HG02678 (cell line): ENCODE data around the gene EPHB3.

Experiments used
- ATAC-seq: cut with Tn5 transposase; IDR thresholded peaks from one replicate; pipeline ENCODE4 v1.9.1; 2021; ENCODE audit warnings: mild to moderate bottlenecking, moderate library complexity; ENCODE audit not compliant: unreplicated experiment

The EPHB3 gene

DNA sequence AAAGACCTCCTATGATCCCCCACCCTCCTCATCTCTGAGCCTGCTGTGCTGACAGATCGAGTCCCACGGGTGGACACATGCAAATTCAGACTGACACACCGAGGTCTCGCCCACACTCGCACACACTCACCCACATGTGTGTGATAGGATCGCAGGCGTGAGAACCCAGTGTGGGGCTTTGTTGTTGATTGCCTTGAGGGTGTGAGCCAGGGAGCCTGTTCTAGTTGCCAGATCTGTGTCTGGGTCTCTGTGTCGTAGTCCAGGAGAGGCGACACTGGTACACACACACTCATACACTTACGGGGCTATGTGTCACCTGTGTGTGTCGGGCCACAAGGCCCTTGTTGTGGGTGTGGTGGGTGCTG lies 2.0 kb downstream of the EPHB3 start:
- no peak for ATAC-seq

DNA sequence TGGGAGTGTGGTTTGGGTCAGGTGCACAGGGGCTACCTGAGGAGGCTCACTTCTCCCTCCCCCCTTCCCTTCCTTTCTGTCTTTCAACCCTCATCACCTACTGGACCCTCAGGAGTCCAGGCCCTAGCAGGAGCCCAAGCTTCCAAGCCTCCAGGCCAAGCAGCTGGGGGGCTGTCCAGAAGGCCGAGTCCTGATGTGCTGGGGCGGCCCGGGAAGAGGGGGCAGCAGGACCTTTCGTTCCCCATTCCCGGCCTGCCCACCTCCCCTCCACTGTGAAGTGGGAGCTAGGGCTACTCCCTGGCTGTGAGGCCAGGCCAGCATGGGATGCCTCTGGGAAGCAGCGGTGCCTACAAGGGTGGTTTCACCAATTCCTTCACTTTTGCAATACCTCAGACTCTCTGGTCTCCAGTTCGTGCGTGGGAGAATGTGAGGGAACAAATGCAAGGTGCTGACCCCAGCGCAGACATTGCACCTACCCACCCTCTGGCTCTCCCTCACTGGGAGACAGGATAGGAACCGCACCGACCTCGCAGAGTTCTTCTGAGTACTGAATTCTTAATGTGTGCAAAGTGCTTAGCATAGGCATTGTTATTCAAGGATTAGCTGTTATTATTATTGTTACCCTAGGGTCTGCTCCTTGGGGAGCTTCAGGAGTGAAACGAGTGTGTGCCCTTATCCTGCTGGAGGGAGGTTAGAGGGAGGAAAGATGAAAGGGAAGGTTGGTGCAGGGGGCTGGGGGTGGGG lies 2.5 kb downstream of the EPHB3 start:
- no peak for ATAC-seq

DNA sequence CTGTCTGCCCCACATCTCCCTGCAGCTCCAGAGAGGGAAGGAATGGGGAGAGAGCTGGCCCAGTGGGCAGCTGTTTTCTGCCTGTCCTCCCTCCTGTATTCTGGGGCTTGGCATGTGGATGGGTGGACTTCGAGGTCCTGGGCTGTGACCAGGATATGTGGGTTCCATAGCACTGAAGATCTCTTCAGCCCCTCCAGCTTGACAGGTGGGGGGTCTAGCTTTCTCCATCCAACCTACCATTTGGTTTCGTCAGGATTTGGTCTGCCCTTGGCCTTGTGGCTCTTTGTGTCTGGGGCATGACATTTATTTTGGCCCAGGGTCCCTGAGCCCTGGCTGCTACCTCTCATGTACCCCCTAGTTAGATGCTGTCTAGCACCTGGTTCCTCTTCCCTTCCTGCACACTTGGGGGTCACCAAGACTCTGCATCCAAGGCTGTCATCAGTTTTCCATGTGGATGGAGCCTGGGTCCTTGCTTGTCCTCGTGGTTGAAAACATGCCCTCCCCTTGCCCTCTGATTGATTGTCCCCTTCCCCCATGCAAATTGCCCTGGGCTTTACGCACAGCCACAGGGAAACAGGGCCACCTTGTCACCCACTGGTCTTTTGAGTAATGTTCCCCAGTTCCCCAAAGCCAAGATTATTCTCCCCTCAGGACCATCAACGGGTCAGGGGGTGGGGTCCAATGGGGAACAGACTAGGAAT lies 3.2 kb downstream of the EPHB3 start:
- ATAC-seq, result no peak

DNA sequence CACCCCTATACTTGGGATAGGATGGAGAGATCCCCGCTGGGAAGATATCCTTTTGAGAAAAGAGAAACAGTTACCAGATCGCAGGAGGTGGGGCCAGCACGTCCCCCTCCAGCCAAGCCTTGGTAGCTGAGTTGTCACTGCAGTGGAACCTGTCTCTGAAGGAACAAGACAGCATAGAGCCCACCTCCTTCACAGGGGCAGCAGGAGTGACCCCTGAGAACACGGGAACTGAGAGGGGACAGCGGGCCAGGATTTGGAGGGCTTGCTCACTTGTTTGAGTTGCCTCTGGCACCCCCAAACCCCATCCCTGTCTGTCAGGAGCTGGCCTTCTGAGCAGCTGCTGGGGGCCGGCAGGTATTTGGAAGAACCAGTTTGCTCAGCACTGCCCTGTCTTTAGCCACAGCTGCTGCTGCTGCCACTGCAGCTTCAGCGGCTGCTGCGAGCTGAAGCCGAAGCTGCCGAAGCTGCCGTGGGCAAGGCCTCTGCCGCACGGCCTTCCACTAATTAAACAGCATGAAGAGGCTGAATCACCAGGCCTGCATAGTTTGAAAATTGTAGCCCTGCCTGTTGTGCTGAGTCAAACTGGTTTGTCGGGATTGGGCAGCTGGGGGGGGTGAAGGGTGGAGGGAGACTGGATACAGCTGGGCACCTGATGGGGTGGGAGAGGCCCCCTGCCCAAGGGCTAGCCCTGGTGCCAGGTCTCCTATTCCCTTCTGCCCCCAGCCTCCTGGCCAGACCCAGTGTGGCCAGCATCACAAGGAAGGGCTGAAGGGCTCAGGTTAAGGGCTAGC lies 4.0 kb downstream of the EPHB3 start:
- no peak for ATAC-seq

DNA sequence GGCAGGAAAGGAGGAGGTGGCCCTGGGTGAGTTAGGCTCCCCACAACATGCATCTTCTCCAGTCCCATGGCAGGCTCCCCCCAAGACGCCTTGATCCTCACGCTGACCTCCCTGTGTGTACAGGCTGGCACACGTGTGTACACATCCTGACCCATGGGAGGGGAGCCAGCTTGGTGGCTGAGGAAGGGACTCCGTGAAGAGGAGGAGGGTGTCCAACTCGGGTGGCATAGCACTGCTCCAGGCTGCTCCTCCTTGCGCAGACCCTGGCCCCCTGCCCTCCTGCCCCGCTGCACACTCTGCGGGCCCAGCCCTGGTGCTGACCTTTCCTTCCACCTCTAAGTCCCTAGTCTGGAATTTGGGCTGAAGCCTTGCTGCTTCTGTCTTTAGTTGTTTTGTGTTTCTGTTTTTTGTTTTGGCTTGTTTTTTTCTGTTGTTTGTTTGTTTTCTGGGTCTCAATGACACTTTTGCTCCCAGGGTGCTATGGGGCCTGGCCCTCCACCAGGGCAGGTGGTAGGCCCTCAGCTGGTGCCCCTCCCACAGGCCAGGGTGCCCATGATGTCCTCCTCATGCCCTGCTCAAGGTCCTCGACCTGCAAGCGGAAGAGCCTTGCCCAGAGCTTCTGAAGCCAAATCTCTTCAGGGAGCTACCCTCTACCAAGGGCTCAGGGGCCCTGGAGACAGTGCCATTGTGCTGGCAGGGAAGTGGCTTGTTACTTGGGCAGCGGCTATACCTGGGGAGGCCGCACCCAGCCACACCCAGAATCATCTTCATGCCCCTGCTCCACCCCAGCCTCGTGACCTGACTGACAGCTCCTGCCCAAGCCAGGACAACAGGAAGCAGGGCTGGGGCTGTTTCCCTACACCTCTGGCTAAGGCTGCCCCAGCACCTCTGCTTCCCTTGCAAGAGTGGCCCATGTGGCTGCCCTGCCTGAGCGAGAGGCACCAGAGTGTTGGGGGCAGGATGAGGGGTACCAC lies 5.1 kb downstream of the EPHB3 start:
- ATAC-seq, result no peak

DNA sequence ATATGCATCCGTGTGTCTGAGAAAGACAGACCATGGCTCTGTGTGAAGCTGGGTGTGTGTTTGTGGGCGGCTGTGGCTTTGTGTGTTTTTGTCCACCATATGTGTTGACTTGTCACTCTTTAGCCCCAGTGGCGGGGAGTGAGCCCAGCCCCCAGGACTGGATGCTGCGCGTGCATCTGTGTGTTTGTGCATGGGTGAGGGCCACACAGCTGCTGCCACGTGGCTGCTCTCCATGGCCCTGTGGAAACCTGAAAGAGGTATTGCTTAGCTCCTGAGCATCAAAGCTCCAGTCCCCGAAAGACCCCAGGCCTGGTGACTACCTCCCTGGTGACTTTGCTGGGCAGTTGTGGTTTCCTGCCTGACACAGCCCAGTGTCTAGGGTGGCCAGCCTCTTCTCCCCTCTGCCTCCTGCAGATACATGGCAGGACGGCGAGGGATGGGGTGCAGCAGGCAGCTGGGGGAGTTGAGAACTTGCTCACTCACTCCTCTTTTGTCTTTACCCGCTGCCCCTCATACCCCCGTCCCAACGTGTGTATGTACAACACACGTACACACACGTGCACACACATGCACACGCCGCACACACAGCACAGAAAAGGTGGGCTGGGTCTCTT lies 6.5 kb downstream of the EPHB3 start:
- ATAC-seq, result no peak

DNA sequence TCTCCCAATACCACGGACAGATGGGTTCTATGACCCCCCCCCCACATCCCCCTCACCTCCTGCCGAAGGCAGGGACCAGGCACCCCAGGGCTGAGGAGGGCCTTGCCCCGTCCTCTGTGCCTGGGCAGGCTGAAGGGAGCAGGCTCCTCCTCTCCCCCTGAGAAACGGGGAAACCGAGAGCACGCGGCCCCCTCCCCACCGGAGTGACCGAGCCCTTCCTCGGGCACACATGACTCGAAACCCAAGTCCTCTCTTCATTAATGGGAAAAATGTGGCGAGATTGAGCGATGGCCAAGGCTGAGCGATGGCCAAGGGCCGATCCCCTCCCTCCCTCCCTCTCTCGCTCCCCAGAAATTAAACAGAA lies 7.0 kb downstream of the EPHB3 start:
- no peak for ATAC-seq

DNA sequence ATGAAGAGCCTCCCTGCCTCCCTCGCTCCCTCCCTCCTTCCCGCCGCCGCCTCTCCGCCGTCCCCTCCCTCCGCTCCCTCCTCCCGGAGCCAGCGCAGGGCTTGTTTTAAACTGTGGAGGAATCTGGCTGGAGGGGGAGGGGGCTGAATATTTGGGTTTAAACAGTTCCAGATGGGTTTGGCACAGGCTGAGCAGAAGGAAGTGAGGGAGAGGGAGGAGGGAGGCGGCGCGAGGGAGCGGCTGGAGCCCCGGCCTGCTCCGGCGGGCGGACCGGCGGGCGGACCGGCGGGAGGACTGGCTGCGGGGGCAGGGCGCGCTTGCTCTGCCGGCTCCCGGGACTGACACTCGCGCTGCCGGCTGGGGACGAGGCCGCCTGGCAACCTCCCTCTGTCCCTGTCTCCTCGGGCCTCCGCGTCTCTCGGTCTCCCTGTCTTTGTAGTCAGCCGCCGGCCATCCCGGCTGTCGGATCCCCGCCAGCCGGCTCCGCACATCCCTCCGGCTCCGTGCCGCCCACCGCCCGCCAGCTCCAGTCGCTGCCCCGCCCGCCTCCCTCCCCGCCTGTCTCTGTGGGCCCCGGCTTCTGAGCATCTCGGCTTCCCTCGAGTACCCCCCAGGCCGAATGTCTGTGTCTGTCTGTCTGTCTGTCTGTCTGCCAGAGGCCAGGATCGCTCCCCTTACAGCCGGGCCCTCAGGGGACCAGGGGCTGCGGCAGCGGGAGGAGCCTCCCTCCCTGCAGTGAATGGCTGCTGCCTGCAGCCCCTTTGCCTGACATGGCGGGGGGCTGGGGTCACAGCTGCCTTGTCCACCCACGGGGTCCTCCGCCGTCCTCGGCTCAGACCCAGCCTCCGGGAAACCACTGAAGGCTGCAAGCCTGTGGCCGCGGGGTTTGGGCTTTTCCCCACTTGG lies 7.6 kb downstream of the EPHB3 start:
- ATAC-seq, result no peak

DNA sequence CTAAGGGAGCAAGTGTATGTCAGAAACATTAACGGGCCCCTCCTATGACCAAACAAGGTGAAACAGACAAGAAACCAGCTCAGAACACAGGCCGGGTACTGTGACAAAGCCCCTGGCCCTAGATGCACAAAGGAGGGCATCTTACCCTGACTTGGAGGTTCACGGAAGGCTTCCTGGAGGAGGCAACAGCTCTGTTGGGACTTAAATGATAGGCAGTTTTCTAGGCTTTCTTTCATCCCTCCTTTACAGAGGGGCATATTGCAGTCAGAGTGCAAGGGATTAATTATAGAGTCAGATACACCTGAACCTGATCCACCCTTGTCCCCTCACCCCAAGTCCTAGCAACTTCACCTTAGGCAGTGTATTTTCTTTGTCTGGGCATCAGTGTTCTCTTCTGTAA lies 8.4 kb downstream of the EPHB3 start:
- ATAC-seq, result no peak

DNA sequence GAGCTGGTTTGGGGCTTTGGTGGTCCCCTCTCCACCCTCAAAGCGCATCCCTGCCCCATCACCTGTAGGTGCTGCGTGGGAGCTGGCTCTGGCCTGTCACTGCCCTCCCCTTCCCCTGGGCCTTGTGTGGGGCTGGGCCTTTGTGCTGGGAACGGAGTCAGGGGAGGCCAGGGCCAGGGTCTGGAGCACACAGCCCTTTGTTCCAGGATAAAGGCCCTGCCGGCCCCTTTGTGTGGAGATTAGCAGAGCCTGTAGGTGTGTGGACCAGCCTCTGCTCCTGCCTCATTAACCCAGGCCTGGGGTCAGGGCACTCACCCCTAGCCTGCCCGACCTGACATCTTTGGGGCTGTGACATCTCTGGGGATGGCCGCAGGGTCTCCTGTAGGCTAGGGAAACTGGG lies 8.9 kb downstream of the EPHB3 start:
- ATAC-seq, result no peak

DNA sequence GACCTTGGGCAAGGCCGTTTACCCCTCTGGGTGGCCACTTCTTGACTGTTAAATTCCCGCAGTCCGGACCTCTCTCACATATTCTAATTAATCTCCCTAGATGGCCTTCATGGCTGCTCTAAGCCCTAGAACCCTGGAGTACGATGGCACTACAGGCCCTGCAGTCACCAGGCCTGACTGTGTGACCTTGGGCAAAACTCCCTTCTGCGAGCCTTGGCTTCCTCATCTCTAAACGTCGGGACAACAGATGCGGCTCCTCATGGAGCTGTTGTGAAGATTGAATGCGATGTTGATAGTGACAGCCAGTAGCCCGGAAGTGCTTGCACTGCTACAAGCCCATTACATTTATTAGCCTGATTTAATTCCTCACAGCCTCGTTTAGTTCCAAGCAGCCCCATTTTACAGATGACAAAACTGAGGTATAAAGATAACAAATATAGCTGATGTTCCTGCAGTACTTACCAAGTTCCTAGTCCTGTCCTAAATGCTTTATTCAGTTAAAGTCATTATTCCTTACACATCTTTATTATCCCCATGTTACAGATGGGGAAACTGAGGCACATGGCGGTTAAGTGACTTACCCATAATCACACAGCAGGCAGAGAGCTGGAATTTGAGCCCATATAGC lies 10.3 kb downstream of the EPHB3 start:
- ATAC-seq, result no peak

DNA sequence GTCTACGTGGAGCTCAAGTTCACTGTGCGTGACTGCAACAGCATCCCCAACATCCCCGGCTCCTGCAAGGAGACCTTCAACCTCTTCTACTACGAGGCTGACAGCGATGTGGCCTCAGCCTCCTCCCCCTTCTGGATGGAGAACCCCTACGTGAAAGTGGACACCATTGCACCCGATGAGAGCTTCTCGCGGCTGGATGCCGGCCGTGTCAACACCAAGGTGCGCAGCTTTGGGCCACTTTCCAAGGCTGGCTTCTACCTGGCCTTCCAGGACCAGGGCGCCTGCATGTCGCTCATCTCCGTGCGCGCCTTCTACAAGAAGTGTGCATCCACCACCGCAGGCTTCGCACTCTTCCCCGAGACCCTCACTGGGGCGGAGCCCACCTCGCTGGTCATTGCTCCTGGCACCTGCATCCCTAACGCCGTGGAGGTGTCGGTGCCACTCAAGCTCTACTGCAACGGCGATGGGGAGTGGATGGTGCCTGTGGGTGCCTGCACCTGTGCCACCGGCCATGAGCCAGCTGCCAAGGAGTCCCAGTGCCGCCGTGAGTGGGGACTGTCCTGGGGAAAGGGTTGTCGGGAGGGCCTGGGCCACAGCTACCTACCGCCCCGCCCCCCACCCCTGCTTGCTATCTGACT lies 11.2 kb downstream of the EPHB3 start:
- ATAC-seq, result no peak

DNA sequence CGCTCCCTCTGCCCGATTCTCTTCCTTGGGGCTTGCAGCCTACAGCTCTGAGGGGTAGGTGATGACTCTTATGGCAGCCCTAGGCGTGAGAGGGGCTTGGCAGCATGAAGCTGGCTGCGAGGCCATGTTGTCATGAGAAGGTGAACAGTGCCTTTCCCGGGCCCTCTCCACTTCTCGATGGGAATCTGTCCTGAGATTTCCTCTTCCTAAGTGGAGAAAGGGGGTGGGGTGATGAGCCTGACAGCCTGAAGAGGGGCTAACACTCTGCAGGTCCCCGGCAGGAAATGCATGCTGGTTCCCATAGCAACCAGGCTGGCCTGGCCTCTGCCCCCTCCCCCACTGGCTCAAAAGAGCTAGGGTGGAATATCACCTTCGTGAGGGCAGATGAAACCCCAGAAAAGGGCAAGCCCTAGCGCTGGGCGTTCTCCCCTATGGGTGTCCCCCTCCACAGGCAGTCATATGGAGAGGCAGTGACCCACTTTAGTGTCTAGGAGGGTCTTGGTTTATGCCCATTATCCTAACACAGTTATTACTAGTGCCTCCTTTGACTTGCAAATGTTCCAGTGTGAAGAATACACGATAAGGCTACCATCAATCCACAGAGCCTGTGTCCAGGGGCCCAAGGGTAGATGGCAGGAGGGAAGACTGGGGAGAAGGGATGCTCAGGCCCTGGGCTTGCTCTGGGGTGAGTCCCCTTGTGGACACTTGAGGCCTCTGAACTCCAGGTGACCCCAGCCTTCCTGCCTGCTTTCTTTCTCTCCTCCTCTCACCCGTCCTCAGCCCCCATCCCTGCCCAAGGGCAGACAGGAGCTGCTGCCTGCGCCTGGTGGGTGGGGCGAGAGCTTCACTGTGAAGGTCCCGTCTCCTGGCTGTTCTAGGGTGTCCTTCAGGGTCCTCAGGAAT lies 13.2 kb downstream of the EPHB3 start:
- no peak for ATAC-seq

DNA sequence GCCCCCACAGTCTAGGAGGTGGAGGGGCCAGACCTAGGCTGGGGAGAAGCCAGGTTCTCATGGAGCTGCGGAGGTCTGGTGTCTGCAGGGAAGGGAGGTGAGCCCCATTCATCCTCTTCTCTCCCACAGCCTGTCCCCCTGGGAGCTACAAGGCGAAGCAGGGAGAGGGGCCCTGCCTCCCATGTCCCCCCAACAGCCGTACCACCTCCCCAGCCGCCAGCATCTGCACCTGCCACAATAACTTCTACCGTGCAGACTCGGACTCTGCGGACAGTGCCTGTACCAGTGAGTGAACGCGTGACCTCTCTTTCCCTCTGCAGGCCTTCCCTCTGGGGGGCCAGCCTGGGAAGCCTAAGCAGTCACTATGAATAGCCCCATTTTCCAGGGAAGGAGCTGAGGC lies 14.1 kb downstream of the EPHB3 start:
- ATAC-seq, result no peak

DNA sequence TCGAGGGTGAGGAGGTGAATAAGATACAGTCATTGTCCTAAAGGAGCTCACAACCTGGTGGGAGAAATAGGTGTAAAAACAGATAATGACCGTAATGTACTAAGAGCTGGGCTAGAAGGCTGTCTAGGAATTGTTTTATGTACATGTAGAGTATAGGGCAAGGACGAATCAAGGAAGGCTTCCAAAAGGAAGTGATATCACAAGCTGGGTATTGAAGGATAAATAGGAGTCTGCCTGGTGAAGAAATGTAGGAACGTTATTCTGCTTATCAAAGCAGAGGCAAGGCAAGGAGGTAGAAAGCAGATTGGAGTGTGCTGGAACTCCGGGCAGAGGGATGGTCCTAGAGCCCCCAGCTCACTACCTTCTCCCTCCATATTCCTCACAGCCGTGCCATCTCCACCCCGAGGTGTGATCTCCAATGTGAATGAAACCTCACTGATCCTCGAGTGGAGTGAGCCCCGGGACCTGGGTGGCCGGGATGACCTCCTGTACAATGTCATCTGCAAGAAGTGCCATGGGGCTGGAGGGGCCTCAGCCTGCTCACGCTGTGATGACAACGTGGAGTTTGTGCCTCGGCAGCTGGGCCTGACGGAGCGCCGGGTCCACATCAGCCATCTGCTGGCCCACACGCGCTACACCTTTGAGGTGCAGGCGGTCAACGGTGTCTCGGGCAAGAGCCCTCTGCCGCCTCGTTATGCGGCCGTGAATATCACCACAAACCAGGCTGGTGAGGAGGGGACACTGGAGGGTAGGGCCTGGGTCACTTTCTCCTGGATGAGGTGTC lies 15.1 kb downstream of the EPHB3 start:
- no peak for ATAC-seq

DNA sequence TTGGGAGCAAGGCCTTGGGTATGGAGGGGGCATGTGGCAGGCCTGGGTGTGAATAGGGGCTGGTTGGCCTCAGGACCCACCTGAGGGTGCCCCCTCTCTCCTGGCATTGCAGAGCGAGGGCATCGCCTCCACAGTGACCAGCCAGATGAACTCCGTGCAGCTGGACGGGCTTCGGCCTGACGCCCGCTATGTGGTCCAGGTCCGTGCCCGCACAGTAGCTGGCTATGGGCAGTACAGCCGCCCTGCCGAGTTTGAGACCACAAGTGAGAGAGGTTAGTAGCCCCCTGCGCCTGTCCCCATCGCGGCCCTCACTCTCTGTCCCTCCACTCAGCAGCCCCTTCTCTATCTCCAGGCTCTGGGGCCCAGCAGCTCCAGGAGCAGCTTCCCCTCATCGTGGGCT lies 16.0 kb downstream of the EPHB3 start:
- no peak for ATAC-seq

DNA sequence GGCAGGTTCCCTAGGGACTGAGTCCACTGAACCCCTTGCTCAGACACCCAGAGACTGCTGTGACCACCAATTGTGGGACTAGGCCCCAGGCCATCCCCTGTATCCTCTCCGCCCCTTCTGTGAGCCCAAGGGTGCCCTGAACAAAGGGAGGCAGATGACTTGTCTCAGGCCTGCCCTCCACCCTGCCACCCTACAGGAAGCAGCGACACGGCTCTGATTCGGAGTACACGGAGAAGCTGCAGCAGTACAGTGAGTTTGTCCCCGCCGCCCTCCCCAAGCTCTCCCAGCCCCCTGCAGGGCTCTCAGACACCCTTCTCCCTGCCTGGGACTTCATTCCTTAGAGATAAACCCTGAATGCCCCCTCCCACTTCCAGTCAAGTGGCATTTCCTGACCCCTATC lies 16.6 kb downstream of the EPHB3 start:
- ATAC-seq, result no peak
